ENCODE results near the gene SYNM.

GRCh38 chr15:99172989-99173388 lies 68.1 kb downstream of the SYNM start:
- TF ChIP-seq SUZ12 (IDR thresholded peaks at IDR 0.05; ENCODE audit: low read length) (no peak), SP4 (IDR thresholded peaks at IDR 0.05; ENCODE audit: low read length) (no peak), POLR2A (IDR thresholded peaks at IDR 0.05; ENCODE audit: control extremely low read depth in 1 of 2, low read depth in 2 of 2, low read length in 2 of 2) (no peak), ATF2 (IDR thresholded peaks at IDR 0.05; ENCODE audit: low read length) (no peak), CTCF (IDR thresholded peaks at IDR 0.05; ENCODE audit: control extremely low read depth in 1 of 3, insufficient read depth in 1 of 3, low read depth in 1 of 3, low read length in 3 of 3) (no peak), EZH2 (IDR thresholded peaks at IDR 0.05; ENCODE audit: low read depth, low read length, severe bottlenecking) (no peak), CHD7 (IDR thresholded peaks at IDR 0.05; ENCODE audit: insufficient replicate concordance, low read length) (no peak)
